PC-3 (cell line): ENCODE data around the gene AKAP8.

Experiments used
- EZH2phosphoT487 ChIP-seq: fragments of 300-600 bp; sonication (generic); IDR thresholded peaks from 2 replicates; pipeline ENCODE4 v1.6.1; 2018; ENCODE audit warnings: mild to moderate bottlenecking, antibody characterized with exemption, low read length, borderline replicate concordance
- TF ChIP-seq, protein P1 (sequence below): fragments of 300-600 bp; sonication (generic); conservative IDR thresholded peaks from 2 replicates; pipeline ENCODE4 v1.5.1; 2017; ENCODE audit warnings: antibody characterized with exemption, low read depth, mild to moderate bottlenecking, low read length

DNA sequence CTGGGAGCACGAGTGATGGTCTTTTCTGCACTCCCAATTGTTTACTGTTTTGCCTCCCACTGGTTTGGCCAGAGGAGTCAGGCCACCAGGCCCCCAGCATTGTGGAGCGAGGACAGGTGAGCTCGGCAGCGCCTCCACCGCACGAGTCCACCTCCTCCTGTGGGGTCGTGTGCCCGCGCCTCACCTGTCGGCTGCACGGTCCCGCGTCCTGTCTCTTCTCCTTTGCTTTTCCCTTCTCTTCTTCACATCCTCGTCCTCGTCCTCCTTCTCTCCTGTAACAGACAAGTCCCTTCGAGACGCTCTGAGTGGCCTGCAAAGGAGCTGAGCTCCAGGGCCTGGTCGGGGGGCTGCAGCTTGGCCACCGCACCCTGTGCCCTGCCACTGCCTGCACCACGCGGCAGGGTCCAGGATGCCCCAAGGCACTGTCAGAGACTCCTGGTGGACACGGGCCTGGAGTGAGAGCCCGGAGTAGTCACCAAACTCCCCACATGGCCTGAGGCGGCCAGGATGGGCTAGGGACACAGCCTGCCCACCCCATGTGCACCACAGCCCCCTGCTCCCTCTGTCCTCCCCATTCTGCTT is 11.4 kb downstream of the AKAP8 start:
- TF ChIP-seq, protein P1, sequence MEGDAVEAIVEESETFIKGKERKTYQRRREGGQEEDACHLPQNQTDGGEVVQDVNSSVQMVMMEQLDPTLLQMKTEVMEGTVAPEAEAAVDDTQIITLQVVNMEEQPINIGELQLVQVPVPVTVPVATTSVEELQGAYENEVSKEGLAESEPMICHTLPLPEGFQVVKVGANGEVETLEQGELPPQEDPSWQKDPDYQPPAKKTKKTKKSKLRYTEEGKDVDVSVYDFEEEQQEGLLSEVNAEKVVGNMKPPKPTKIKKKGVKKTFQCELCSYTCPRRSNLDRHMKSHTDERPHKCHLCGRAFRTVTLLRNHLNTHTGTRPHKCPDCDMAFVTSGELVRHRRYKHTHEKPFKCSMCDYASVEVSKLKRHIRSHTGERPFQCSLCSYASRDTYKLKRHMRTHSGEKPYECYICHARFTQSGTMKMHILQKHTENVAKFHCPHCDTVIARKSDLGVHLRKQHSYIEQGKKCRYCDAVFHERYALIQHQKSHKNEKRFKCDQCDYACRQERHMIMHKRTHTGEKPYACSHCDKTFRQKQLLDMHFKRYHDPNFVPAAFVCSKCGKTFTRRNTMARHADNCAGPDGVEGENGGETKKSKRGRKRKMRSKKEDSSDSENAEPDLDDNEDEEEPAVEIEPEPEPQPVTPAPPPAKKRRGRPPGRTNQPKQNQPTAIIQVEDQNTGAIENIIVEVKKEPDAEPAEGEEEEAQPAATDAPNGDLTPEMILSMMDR: no peak
- TF ChIP-seq EZH2phosphoT487: no peak
